Measurements from ENCODE around the gene MLLT6. TPM values are rescaled to one million over a fixed set of nuclear protein-coding genes. Genes with fewer than 3 reads are reported as not detected.
"Not testable (repeated sequence)": the region's sequence is repeated elsewhere in the genome, so short reads cannot be mapped to it uniquely, and the experiment has no call there.

The MLLT6 gene
- polyA plus RNA-seq, 4 donors, result 85.2 to 96.4 (median 86.6) TPM

DNA sequence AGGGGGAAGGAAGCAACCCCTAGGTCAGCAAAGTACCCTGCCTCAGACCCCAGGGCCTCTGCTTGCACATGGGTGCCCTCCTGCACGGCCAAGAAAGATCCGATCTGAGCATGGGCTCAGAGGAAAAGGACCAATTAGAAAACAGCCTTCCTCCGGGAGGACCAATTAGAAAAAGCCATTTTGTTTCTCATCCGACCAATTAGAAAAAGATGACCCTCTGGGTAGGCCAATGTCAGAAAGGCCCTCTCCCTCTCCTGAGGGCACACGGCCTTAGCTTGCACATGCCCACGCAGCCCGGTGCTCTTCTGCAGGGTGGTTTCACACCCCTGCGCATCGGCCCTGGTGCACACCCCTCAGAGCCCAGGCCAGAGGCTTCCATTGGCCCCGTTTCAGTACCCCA, 20.0 kb downstream of the MLLT6 start:
- no peak for DNase-seq (ENCODE audit: low read depth in 4 of 4, low spot score in 3 of 4)

- DNase-seq (ENCODE audit: low read depth in 4 of 4, low spot score in 3 of 4), result not testable (repeated sequence)
Observed at GRCh38 chr17:38726145-38726544, 21.1 kb downstream of the MLLT6 start.

GRCh38 chr17:38727736-38728135, 22.7 kb downstream of the MLLT6 start:
- no peak for DNase-seq (ENCODE audit: low read depth in 4 of 4, low spot score in 3 of 4)

GRCh38 chr17:38728290-38728831, 23.3 kb downstream of the MLLT6 start:
- DNase-seq (ENCODE audit: low read depth in 4 of 4, low spot score in 3 of 4), result no peak

- DNase-seq (ENCODE audit: low read depth in 4 of 4, low spot score in 3 of 4), result no peak
Observed at GRCh38 chr17:38729368-38729885, 24.4 kb downstream of the MLLT6 start.

GRCh38 chr17:38729886-38730525, 24.9 kb downstream of the MLLT6 start, which contains the start of gene CISD3:
TSS of gene CISD3 (plus strand) at chr17:38730341. CDS start at chr17:38730359, 18 bp downstream.
- DNase-seq (ENCODE audit: low read depth in 4 of 4, low spot score in 3 of 4), result no peak

- no peak for DNase-seq (ENCODE audit: low read depth in 4 of 4, low spot score in 3 of 4)
Observed at GRCh38 chr17:38730526-38731379, 25.7 kb downstream of the MLLT6 start.

- no peak for DNase-seq (ENCODE audit: low read depth in 4 of 4, low spot score in 3 of 4)
Observed at GRCh38 chr17:38731526-38732294, 26.6 kb downstream of the MLLT6 start.

DNA sequence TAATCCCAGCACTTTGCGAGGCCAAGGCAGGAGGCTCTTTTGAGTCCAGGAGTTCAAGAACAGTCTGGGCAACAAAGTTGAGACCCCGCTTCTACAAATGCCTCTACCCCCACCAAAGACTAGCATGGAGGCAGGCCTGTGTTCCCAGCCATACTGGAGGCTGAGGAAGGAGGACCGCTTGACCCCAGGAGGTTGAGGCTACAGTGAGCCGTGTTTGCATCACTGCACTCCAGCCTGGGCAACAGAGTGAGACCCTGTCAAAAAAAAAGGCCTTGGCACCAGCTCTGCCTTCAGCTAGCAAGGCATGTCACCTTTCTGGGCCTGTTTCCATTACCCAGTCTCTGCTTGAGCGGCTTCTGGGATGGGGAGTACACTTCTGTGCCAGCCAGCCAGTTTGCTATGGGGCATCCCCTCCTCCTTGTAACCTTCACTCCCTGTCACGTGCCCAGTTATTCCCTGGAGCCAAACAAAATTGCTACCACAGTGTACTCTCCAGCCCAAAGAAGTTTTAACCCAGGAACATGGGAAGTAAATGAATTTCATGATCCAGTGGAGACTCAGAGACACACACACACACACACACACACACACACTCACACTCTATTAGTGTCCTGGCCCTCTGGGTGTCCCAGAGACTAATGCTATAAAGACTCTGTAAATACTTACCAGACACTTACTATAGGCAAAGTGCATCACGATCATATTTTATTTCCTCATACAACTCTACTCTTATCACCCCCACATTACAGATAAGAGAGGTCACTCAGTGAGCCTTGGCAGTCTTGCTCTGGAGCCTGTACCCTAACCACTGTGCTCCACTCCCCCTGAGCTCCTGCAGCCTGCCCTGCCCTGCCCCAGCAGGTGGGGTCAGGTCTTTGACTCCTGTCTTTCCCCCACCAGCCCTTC, 27.6 kb downstream of the MLLT6 start:
- DNase-seq (ENCODE audit: low read depth in 4 of 4, low spot score in 3 of 4), result no peak

DNA sequence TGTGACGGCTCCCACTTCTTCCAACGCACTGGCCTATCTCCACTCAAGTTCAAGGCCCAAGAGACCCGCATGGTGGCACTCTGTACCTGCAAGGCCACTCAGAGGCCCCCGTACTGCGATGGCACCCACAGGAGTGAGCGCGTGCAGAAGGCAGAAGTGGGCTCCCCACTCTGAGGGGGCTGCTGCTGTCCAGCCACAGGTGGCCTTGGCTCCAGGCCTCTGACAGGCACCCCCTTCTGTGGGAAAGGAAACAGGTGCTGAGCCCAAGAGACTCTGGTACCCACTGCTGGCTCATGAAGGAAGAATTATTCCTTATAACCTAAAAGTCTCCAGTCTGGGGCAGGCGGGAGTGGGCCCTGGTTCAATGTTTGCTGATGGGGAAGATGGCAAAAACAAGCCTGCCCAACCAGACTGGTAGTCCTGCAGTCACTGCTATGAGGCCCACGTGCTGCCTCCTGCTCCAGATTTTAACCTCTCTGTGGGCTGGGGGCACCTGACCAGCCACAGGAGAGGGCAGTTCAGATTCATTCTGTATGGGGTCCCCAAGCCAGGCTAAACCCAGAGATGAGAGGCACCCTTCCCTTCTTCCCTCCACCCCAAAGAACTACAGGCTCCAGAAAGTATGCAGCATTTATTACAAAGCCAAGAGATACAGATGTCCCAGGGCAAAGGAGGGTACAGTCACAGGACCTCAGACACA, 28.4 kb downstream of the MLLT6 start:
- DNase-seq (ENCODE audit: low read depth in 4 of 4, low spot score in 3 of 4), result no peak

GRCh38 chr17:38733982-38734973, 29.2 kb downstream of the MLLT6 start:
- no peak for DNase-seq (ENCODE audit: low read depth in 4 of 4, low spot score in 3 of 4)

- no peak for DNase-seq (ENCODE audit: low read depth in 4 of 4, low spot score in 3 of 4)
Observed at GRCh38 chr17:38735161-38735997, 30.3 kb downstream of the MLLT6 start.

GRCh38 chr17:38738007-38738662, 33.1 kb downstream of the MLLT6 start:
- no peak for DNase-seq (ENCODE audit: low read depth in 4 of 4, low spot score in 3 of 4)

DNA sequence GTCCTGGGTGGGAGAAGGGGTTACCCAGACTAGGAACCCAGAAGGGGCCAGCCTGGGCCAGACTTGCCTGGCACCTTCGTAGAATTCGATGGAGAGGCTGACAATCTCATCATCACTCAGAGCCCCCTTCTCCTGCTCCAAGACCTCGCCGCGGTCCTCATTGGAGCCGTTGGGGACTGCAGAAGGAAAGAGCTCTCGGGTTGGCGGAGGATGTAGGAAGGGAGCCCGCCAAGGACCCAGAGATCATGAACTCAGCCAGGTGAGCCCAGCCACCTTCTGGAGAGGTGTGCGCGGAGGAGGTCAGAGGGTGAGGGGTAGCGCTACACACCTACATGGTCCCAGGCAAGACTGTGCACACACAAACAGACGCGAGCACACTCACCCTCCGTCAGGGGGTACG, 33.6 kb downstream of the MLLT6 start:
- DNase-seq (ENCODE audit: low read depth in 4 of 4, low spot score in 3 of 4), result no peak

DNA sequence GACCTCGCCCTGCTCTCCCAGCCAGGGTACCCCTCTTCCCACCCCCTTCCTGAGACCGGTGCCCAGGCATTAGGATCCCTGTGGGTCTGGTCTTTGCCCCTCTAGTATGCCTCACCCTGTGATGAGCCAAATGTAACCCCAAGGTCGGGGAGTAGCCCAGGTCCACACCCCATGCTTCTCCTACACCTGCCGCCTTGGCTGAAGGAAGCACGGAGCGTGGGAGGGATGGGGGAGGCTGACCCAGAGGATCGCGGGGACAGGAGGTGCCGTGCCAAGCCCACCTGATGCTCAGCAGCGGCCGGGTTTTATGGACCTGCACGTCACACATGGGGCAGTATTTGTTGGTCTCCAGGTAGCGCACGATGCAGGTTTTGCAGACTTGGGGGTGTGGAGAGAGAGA, 34.2 kb downstream of the MLLT6 start:
- no peak for DNase-seq (ENCODE audit: low read depth in 4 of 4, low spot score in 3 of 4)

GRCh38 chr17:38740044-38740443, 35.0 kb downstream of the MLLT6 start:
- no peak for DNase-seq (ENCODE audit: low read depth in 4 of 4, low spot score in 3 of 4)

Measured in right renal pelvis (tissue), 4 donors.